Measurements from ENCODE around the gene THSD7A. TPM values are rescaled to one million over a fixed set of nuclear protein-coding genes. Genes with fewer than 3 reads are reported as not detected.

Gene THSD7A
- total RNA-seq, 3 donors from 2014 or later (not counting 1 experiment from before 2014, with no cell fraction given), result 0.29 to 8.6 TPM; not detected in 1

GRCh38 chr7:11579141-11579540 lies 252.9 kb downstream of the THSD7A start:
- 98% methylated on average over 3 of the region's 4 CpGs for WGBS (ENCODE audit: insufficient coverage)
- DNase-seq (no peak), ATAC-seq (no peak)
- Histone ChIP-seq H3K9me3 (ENCODE audit: control insufficient read depth, insufficient read depth, low read length) (no peaks in the 10 kb centered on the region), H3K27me3 (ENCODE audit: control insufficient read depth, insufficient read depth, low read length) (no peaks in the 10 kb centered on the region), H3K4me1 (ENCODE audit: control insufficient read depth, insufficient read depth, low read length) (no peaks in the 10 kb centered on the region), H3K4me3 (ENCODE audit: low read length) (no peak overlapping the region), H3K27ac (ENCODE audit: low read length) (no peak overlapping the region), H3K36me3 (ENCODE audit: control insufficient read depth, insufficient read depth, low read length) (no peaks in the 10 kb centered on the region)
- no peak for TF ChIP-seq CTCF (IDR thresholded peaks at IDR 0.05)
- intact Hi-C loops (cut with micrococcal nuclease), result no loop called here
- no peaks in the 10 kb centered on the region for H3K27me3 Mint-ChIP-seq (ENCODE audit: low read depth in 2 of 2)
- no peaks in the 10 kb centered on the region for H3K36me3 Mint-ChIP-seq
- no peak overlapping the region for H3K27ac Mint-ChIP-seq
- peaks cover 2 to 9% of the 10 kb centered on the region in 2 donors for H3K9me3 Mint-ChIP-seq
- H3K4me1 Mint-ChIP-seq, result no peaks in the 10 kb centered on the region
- H3K4me3 Mint-ChIP-seq, result no peak overlapping the region

GRCh38 chr7:11576310-11576709 lies 255.7 kb downstream of the THSD7A start:
- Histone ChIP-seq H3K4me1 (ENCODE audit: control insufficient read depth, insufficient read depth, low read length) (no peaks in the 10 kb centered on the region), H3K9me3 (ENCODE audit: control insufficient read depth, insufficient read depth, low read length) (no peaks in the 10 kb centered on the region), H3K27me3 (ENCODE audit: control insufficient read depth, insufficient read depth, low read length) (no peaks in the 10 kb centered on the region), H3K4me3 (ENCODE audit: low read length) (no peak overlapping the region), H3K27ac (ENCODE audit: low read length) (no peak overlapping the region), H3K36me3 (ENCODE audit: control insufficient read depth, insufficient read depth, low read length) (no peaks in the 10 kb centered on the region)
- no peak for DNase-seq
- Mint-ChIP-seq H3K4me3 (no peak overlapping the region), H3K36me3 (no peaks in the 10 kb centered on the region), H3K27me3 (ENCODE audit: low read depth in 2 of 2) (no peaks in the 10 kb centered on the region), H3K27ac (no peak overlapping the region), H3K4me1 (no peaks in the 10 kb centered on the region), H3K9me3 (peaks cover 6 to 14% of the 10 kb centered on the region in 2 donors)
- intact Hi-C loops (cut with micrococcal nuclease), result no loop called here
- WGBS (ENCODE audit: insufficient coverage), result 83% methylated on average over 3 of the region's 4 CpGs
- ATAC-seq, result no peak
- TF ChIP-seq CTCF (IDR thresholded peaks at IDR 0.05), result no peak

- no peak overlapping the region for H3K27ac ChIP-seq (ENCODE audit: low read length)
- H3K4me3 Mint-ChIP-seq, result no peak overlapping the region
- no peak overlapping the region for H3K27ac Mint-ChIP-seq
- no peaks in the 10 kb centered on the region for H3K36me3 Mint-ChIP-seq
- no peak for DNase-seq
- H3K27me3 ChIP-seq (ENCODE audit: control insufficient read depth, insufficient read depth, low read length), result no peaks in the 10 kb centered on the region
- intact Hi-C loops (cut with micrococcal nuclease), result no loop called here
- no peaks in the 10 kb centered on the region for H3K9me3 ChIP-seq (ENCODE audit: control insufficient read depth, insufficient read depth, low read length)
- no peak overlapping the region for H3K4me3 ChIP-seq (ENCODE audit: low read length)
- no peaks in the 10 kb centered on the region for H3K36me3 ChIP-seq (ENCODE audit: control insufficient read depth, insufficient read depth, low read length)
- H3K27me3 Mint-ChIP-seq (ENCODE audit: low read depth in 2 of 2), result no peaks in the 10 kb centered on the region
- no peak for ATAC-seq
- peaks cover 4 to 12% of the 10 kb centered on the region in 2 donors for H3K9me3 Mint-ChIP-seq
- TF ChIP-seq CTCF (IDR thresholded peaks at IDR 0.05), result no peak
- H3K4me1 ChIP-seq (ENCODE audit: control insufficient read depth, insufficient read depth, low read length), result no peaks in the 10 kb centered on the region
- WGBS (ENCODE audit: insufficient coverage), result 100% methylated on average over 1 of the region's 1 CpG
- H3K4me1 Mint-ChIP-seq, result no peaks in the 10 kb centered on the region
These were observed 258.8 kb downstream of the THSD7A start for GRCh38 chr7:11573128-11573750.

Data from natural killer cell (primary cell).